Astrocyte of the hippocampus (primary cell): ENCODE results near the gene EPHB4.
"Not testable (repeated sequence)": the region's sequence is repeated elsewhere in the genome, so short reads cannot be mapped to it uniquely, and the experiment has no call there.

ENCODE experiments used
- DNase-seq: peaks from one replicate; pipeline ENCODE4 v3.0.0; 2011; ENCODE audit warnings: low read depth, low spot score

Gene EPHB4

GRCh38 chr7:100827330-100828226 is at the start of gene EPHB4:
EPHB4 (minus strand) TSS chr7:100827523; CDS start chr7:100827030, 493 bp downstream.
- DNase-seq, result peak; percentile 94

DNA sequence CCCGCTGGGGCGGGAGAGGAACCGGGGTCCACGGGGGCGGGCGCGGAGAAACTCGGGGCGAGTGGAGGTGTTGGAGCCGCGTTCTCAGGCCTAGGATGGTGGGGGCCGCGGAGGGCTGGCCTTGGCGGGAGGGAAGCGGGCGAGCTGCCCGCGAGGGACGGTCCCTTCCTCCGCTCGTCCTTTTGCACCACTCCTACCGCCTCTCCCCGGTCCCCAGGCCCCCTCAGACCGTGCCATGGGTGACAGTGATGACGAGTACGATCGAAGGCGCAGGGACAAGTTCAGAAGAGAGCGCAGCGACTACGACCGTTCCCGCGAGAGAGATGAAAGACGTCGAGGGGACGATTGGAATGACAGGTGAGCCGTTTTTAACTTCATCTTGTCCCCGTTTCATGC is 48.0 kb upstream of the EPHB4 start:
- DNase-seq, result peak; percentile 51

GRCh38 chr7:100874577-100875355 is 47.4 kb upstream of the EPHB4 start, which contains the start of gene SRRT:
SRRT (plus strand) TSS chr7:100875103; CDS start chr7:100875591, 488 bp downstream.
- peak; percentile 99 for DNase-seq

GRCh38 chr7:100874300-100874576 is 46.9 kb upstream of the EPHB4 start:
- no peak for DNase-seq

DNA sequence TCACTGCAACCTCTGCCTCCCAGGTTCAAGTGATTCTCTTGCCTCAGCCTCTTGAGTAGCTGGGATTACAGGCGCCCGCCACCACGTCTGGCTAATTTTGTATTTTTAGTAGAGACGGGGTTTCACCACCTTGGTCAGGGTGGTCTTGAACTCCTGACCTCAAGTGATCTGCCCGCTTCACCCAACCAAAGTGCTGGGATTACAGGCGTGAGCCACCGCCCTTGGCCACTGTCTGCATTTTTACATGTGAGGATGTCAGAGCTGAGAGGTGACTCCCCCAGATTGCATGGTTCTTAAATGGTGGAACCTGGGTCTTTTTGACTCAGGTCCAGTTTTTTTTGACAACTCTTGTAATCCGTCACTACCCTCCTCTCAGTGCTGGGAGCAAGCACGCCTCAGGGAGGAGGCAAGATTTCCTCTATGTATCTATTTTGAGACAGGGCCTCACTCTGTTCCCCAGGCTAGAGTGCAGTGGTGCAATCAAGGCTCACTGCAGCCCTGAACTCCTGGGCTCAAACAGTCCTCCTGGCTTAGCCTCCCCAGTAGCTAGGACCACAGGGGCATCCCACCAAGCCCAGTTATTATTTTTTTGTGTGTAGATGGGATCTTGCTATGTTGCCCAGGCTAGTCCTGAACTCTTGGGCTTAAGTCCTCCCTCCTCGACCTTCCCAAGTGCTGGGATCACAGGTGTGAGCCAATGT is 46.4 kb upstream of the EPHB4 start:
- DNase-seq, result no peak

DNA sequence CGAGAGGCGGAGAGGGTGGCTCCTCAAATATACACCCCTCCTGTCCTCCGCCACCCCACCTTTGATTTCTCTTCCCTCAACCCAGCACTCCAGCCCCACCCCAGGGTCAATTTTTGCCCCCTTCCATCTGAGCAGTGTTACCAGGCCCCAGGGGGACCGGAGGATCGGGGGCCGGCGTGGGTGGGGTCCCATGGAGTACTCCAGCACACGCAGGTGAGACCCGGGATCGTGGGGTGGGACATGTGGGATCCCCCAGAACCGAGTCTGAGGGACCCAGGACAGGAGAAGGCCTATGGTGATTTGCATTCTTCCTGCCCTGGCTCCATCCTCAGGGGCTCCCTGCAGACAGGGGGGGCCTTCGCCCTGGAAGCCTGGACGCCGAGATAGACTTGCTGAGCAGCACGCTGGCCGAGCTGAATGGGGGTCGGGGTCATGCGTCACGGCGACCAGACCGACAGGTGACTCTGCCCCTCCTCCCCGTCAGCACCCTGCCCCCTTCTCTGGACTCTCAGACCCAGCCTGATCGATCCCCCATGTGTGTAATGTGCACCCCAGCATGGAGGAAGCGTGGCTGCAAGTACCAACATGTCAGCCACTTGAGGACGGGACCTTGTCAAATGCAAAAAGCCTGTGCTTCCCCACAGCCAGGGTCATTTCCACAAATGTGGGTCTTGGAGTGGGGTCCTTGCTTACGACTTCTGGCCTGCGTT is 40.6 kb upstream of the EPHB4 start:
- DNase-seq, result peak; percentile 36

GRCh38 chr7:100867040-100867775 is 39.9 kb upstream of the EPHB4 start, which contains the start of gene TRIP6:
TRIP6 (plus strand) TSS chr7:100867387; CDS start chr7:100867498, 111 bp downstream.
- DNase-seq, result peak; percentile 97

GRCh38 chr7:100866729-100867039 is 39.4 kb upstream of the EPHB4 start:
- DNase-seq, result no peak

DNA sequence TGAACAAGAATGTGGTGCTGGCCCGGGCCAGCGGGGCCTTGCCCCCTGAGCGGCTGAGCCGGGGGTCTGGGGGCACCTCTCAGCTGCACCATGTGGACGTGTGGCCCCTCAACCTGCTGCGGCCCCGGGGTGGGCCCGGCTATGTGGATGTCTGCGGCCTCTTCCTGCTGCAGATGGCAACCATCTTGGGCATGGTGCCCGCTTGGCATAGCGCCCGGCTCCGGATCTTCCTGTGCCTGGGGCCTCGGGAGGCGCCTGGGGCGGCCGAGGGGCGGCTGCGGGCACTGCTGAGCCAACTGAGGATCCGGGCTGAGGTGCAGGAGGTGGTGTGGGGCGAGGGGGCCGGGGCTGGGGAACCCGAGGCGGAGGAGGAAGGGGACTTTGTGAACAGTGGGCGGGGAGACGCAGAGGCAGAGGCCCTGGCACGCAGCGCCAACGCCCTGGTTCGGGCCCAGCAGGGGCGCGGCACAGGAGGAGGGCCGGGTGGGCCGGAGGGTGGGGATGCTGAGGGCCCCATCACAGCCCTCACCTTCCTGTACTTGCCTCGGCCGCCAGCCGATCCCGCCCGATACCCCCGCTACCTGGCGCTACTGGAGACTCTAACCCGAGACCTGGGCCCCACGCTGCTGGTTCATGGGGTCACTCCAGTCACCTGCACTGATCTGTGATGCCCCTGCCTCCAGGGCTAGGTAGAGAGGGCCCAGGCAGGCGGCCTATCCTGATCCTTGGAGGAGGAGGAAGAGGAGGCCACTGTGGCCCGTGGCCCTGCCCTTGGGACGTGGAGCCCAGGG is 38.8 kb upstream of the EPHB4 start:
- DNase-seq, result peak; percentile 81

- peak; percentile 77 for DNase-seq
These were observed 38.1 kb upstream of the EPHB4 start for GRCh38 chr7:100865372-100865911.

GRCh38 chr7:100864263-100864845 is 37.0 kb upstream of the EPHB4 start:
- DNase-seq, result peak; percentile 0

DNA sequence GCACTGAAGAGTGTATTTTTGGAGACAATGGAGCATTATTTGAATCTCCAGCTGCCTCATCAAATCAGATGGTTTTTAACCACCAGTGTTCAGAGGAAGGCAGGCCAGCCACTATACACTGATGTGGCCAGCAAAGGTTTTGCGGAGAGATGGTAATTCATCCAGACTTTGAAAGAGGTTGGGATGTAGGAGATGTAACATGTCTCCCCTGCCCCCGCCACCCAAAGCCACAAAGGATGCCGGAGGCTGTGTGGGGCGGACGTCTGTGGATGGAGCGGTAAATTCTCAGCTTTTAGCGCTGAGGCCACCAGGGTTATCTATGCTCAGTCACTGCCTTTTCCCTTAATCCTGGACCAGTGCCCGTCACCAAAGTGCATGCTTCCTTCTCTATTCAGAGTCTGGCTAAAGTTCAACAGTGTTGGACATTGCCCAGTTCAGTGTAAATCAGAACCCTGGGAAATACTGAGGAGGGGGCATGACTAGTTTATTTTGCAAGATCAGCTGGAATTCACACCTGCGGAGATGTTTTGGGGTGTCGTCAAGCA is 36.2 kb upstream of the EPHB4 start:
- peak; percentile 82 for DNase-seq

GRCh38 chr7:100861616-100861985 is 34.3 kb upstream of the EPHB4 start:
- no peak for DNase-seq

GRCh38 chr7:100860702-100861615 is 33.6 kb upstream of the EPHB4 start:
- DNase-seq, result no peak

DNA sequence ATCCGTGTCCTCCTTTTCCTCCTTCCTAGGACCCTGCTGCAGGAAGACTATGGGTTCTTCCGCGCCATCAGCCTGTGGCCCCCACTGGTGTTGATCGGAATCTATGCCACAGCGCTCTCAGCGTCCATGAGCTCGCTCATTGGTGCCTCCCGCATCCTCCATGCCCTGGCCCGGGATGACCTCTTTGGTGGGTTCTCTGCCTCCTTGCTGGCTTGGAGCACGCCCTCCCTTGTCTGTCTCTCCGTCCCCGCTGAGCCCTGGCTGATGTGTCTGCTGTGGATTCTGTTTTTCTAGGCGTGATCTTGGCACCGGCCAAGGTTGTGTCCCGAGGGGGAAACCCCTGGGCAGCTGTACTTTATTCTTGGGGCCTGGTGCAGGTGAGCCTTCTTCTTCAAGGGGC is 32.5 kb upstream of the EPHB4 start:
- DNase-seq, result no peak

DNA sequence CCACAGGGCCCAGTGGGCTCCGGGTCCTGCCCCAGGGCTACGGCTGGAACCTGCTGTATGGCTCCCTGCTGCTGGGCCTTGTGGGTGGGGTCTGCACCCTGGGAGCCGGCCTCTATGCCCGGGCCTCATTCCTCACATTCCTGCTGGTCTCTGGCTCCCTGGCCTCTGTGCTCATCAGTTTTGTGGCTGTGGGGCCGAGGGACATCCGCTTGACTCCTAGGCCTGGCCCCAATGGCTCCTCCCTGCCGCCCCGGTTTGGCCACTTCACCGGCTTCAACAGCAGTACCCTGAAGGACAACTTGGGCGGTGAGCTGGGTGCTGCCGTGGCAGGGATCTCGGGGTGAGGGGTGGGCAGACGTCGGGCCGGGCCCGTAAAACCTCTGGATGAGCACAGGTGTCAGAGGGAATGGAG is 29.6 kb upstream of the EPHB4 start:
- peak; percentile 33 for DNase-seq

- no peak for DNase-seq
These were observed 28.2 kb upstream of the EPHB4 start for GRCh38 chr7:100855515-100855914.

DNA sequence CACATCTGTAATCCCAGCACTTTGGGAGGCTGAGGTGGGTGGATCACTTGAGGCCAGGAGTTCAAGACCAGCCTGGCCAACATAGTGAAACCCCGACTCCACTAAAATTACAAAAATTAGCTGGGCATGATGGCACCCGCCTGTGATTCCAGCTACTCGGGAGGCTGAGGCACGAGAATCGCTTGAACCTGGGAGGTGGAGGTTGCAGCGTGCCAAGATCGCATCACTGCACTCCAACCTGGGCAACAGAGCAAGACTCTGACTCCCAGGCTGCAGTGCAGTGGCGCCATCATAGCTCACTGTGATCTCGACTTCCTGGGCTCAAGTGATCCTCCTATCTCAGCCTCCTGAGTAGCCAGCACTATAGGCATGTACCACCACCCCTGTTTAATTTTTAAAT is 27.6 kb upstream of the EPHB4 start:
- not testable (repeated sequence) for DNase-seq
